HEK293 (cell line): ENCODE measurements around the gene IGFBP5.

Source experiments
- OSR2 ChIP-seq: fragments of 450-650 bp; formaldehyde crosslinking; IDR thresholded peaks from 2 replicates; pipeline ENCODE4 v1.5.1; 2016; ENCODE audit warnings: missing biosample characterization, missing genetic modification characterization
- OVOL3 ChIP-seq: fragments of 450-650 bp; formaldehyde crosslinking; IDR thresholded peaks from 2 replicates; pipeline ENCODE4 v1.5.1; 2016; ENCODE audit warnings: missing biosample characterization, missing genetic modification characterization
- PATZ1 ChIP-seq: fragments of 450-650 bp; formaldehyde crosslinking; IDR thresholded peaks from 2 replicates; pipeline ENCODE4 v1.5.1; 2016; ENCODE audit warnings: missing biosample characterization, missing genetic modification characterization
- SP2 ChIP-seq: fragments of 450-650 bp; formaldehyde crosslinking; IDR thresholded peaks from 2 replicates; pipeline ENCODE4 v1.5.1; 2016; ENCODE audit warnings: missing biosample characterization, missing genetic modification characterization
- ZBTB10 ChIP-seq: fragments of 450-650 bp; formaldehyde crosslinking; IDR thresholded peaks from 2 replicates; pipeline ENCODE4 v1.5.1; 2016; ENCODE audit warnings: missing biosample characterization, missing genetic modification characterization
- ZBTB17 ChIP-seq: fragments of 450-650 bp; formaldehyde crosslinking; IDR thresholded peaks from 2 replicates; pipeline ENCODE4 v1.5.1; 2016; ENCODE audit warnings: missing biosample characterization, missing genetic modification characterization
- ZBTB26 ChIP-seq: fragments of 450-650 bp; formaldehyde crosslinking; optimal IDR thresholded peaks from 2 replicates; pipeline ENCODE3; 2016; ENCODE audit warnings: missing biosample characterization, mild to moderate bottlenecking, missing genetic modification characterization
- ZBTB6 ChIP-seq: fragments of 450-650 bp; formaldehyde crosslinking; IDR thresholded peaks from 2 replicates; pipeline ENCODE4 v1.5.1; 2017; ENCODE audit warnings: missing biosample characterization, missing genetic modification characterization
- ZEB2 ChIP-seq: fragments of 450-650 bp; formaldehyde crosslinking; IDR thresholded peaks from 2 replicates; pipeline ENCODE4 v1.5.1; 2016; ENCODE audit warnings: missing biosample characterization, missing genetic modification characterization
- ZFHX2 ChIP-seq: fragments of 450-650 bp; formaldehyde crosslinking; conservative IDR thresholded peaks from 2 replicates; pipeline ENCODE4 v1.5.1; 2016; ENCODE audit warnings: missing biosample characterization, missing genetic modification characterization
- ZFP3 ChIP-seq: fragments of 450-650 bp; formaldehyde crosslinking; IDR thresholded peaks from 2 replicates; pipeline ENCODE4 v1.5.1; 2016; ENCODE audit warnings: low read depth, missing biosample characterization, missing genetic modification characterization
- ZFP41 ChIP-seq: fragments of 450-650 bp; formaldehyde crosslinking; IDR thresholded peaks from 2 replicates; pipeline ENCODE4 v1.5.1; 2016; ENCODE audit warnings: missing biosample characterization, missing genetic modification characterization, borderline replicate concordance
- ZNF16 ChIP-seq: fragments of 450-650 bp; formaldehyde crosslinking; IDR thresholded peaks from 2 replicates; pipeline ENCODE4 v1.5.1; 2016; ENCODE audit warnings: low read depth, missing biosample characterization, missing genetic modification characterization
- ZNF2 ChIP-seq: fragments of 450-650 bp; formaldehyde crosslinking; IDR thresholded peaks from 2 replicates; pipeline ENCODE4 v1.5.1; 2016; ENCODE audit warnings: missing biosample characterization, missing genetic modification characterization
- ZNF221 ChIP-seq: fragments of 450-650 bp; formaldehyde crosslinking; IDR thresholded peaks from 2 replicates; pipeline ENCODE4 v1.5.1; 2017; ENCODE audit warnings: missing biosample characterization, missing genetic modification characterization, borderline replicate concordance
- ZNF292 ChIP-seq: fragments of 450-650 bp; formaldehyde crosslinking; IDR thresholded peaks from 2 replicates; pipeline ENCODE4 v1.5.1; 2016; ENCODE audit warnings: low read depth, missing biosample characterization, missing genetic modification characterization, borderline replicate concordance
- ZNF350 ChIP-seq: fragments of 450-650 bp; formaldehyde crosslinking; IDR thresholded peaks from 2 replicates; pipeline ENCODE4 v1.5.0; 2017; ENCODE audit warnings: missing biosample characterization, mild to moderate bottlenecking, missing genetic modification characterization
- ZNF362 ChIP-seq: fragments of 450-650 bp; formaldehyde crosslinking; IDR thresholded peaks from 2 replicates; pipeline ENCODE4 v1.5.1; 2016; ENCODE audit warnings: missing biosample characterization, missing genetic modification characterization
- ZNF449 ChIP-seq: fragments of 450-650 bp; formaldehyde crosslinking; IDR thresholded peaks from 2 replicates; pipeline ENCODE4 v1.5.1; 2017; ENCODE audit warnings: missing biosample characterization, mild to moderate bottlenecking, missing genetic modification characterization, moderate library complexity
- ZNF514 ChIP-seq: fragments of 450-650 bp; formaldehyde crosslinking; IDR thresholded peaks from 2 replicates; pipeline ENCODE4 v1.5.1; 2016; ENCODE audit warnings: missing biosample characterization, missing genetic modification characterization
- ZNF530 ChIP-seq: fragments of 450-650 bp; formaldehyde crosslinking; IDR thresholded peaks from 2 replicates; pipeline ENCODE4 v1.5.1; 2016; ENCODE audit warnings: low read depth, missing biosample characterization, missing genetic modification characterization
- ZNF596 ChIP-seq: fragments of 450-650 bp; IDR thresholded peaks from 2 replicates; pipeline ENCODE4 v1.5.0; 2018; ENCODE audit warnings: missing biosample characterization, mild to moderate bottlenecking, missing genetic modification characterization, moderate library complexity
- ZNF639 ChIP-seq: fragments of 450-650 bp; formaldehyde crosslinking; IDR thresholded peaks from 2 replicates; pipeline ENCODE4 v1.5.1; 2016; ENCODE audit warnings: missing biosample characterization, missing genetic modification characterization

The IGFBP5 gene

GRCh38 chr2:216692636-216693413 is 2.5 kb downstream of the IGFBP5 start (continued):
- peak; percentile 91 for TF ChIP-seq ZBTB17 (tag by site-specific recombination)
- peak; percentile 76; the same call in 1 of the 2 replicates for TF ChIP-seq ZNF362 (tag by site-specific recombination)
- TF ChIP-seq ZNF2 (tag by site-specific recombination) = no peak
- TF ChIP-seq ZBTB26 (tag by site-specific recombination) = no peak
- no peak for TF ChIP-seq ZFP3 (tag by site-specific recombination)
- peak; percentile 19; the same call in 1 of the 2 replicates for TF ChIP-seq OVOL3 (tag by site-specific recombination)
- no peak for TF ChIP-seq ZNF221
- TF ChIP-seq ZFP41 (tag by site-specific recombination) = no peak
- TF ChIP-seq ZNF16 (tag by site-specific recombination) = no peak
- TF ChIP-seq ZBTB6 (tag by site-specific recombination) = no peak
- TF ChIP-seq ZBTB10 = no peak
- peak; percentile 14; the same call in 1 of the 2 replicates for TF ChIP-seq OSR2 (tag by site-specific recombination)
- peak; percentile 75 for TF ChIP-seq ZFHX2 (tag by site-specific recombination)
- no peak for TF ChIP-seq ZNF514
- peak; percentile 75 for TF ChIP-seq SP2
- no peak for TF ChIP-seq ZNF350 (tag by site-specific recombination)
- TF ChIP-seq ZNF530 (tag by site-specific recombination) = no peak
- no peak for TF ChIP-seq ZNF596 (tag by site-specific recombination)
- peak; percentile 23; the same call in 1 of the 2 replicates for TF ChIP-seq ZEB2 (tag by site-specific recombination)
- TF ChIP-seq ZNF449 (tag by site-specific recombination) = no peak
- TF ChIP-seq PATZ1 = peak; percentile 55
- TF ChIP-seq ZNF639 = no peak
- TF ChIP-seq ZNF292 (tag by site-specific recombination) = no peak
